NCI-H2171 (cell line): ENCODE data around the gene KRT3.

Experiments
- DNase-seq: peaks from one replicate; lab custom pipeline; 2025; lab: John Stamatoyannopoulos, UW

KRT3 gene

DNA sequence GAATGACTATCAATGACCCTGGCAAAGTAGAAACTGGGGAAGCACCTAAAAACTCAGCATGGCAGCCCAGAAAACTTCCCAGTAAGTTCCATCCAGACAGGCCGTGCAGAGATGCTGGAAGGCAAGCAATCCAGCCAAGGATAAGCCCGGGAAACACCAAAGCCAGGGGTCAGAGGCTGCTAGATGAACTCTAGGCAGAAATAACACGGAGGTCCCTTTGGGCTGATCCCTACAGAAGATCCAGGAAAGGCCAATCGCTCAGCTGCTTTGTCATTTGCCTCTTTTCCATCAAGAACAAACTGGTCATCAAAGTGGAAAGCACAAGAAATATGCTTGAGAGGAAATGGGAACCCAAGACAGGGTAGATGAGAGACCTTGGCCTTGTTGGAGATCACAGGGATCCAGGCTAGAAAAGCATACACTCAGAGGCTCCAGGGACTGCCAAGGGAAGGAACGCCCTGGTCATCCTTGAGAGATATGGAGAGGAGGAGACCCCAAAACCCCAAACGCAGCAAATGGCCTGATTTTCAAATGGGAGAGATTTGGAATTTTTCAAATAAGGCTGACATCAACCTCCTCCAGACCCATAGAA, 31.7 kb upstream of the KRT3 start:
- DNase-seq: no peak

DNA sequence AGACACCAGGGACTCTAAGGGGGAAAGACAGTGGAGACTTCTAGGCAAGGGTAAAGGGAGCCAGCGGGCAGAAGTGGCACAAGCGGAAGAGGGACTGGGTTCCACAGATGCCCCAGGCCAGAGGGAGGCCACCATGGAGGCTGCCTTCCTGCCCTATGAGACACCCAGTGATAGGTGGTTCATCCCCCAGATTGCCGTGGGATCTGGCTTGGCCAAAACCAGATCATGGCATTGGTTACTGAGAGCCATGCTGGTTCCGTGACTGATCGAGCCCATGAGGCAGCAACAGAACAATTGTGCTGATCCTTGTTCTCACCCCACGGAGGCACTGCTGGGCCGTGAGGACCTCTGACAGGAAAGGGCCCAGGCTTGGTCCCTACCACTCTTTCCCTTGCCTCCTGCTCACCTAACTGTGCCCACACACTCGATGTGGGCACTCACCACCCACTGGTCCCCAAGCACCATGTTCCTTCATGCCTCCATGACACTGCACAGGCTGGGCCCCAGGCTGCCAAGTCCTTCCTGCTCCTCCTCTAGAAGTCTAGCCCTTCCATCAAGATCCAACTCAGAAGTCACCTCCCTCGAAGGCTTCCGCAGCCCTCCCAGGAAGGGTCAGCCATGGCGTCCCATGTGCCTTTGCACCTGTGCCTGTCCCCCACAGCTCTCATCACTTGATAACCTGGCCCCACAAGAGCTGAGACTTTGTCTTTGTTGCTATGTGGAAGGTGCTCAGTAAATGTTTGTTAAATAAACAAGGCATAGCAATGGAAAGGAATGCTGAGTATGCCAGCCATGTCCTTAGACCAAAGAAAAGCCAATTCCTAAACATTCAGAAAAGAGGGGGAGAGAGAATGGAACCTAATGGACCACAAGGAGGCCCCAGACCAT, 30.9 kb upstream of the KRT3 start:
- DNase-seq: no peak

DNA sequence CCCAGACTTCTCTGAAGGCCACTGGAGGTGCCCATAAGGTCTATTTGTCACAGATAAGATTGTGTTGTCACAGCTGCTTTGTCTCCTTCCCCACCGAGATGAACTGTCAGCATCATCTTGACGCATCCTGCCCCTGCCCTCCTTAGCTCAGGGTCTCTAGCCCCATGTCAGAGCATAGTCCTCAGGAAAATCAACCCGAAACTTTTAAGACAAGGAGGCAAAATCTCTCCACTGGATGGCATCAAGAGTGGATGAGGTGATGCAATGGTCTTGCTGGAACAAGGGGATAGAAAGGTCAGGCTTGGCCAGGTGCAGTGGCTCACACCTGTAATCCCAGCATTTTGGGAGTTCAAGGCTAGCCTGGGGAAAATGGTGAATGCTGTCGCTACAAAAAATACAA, 30.0 kb upstream of the KRT3 start:
- no peak for DNase-seq

DNA sequence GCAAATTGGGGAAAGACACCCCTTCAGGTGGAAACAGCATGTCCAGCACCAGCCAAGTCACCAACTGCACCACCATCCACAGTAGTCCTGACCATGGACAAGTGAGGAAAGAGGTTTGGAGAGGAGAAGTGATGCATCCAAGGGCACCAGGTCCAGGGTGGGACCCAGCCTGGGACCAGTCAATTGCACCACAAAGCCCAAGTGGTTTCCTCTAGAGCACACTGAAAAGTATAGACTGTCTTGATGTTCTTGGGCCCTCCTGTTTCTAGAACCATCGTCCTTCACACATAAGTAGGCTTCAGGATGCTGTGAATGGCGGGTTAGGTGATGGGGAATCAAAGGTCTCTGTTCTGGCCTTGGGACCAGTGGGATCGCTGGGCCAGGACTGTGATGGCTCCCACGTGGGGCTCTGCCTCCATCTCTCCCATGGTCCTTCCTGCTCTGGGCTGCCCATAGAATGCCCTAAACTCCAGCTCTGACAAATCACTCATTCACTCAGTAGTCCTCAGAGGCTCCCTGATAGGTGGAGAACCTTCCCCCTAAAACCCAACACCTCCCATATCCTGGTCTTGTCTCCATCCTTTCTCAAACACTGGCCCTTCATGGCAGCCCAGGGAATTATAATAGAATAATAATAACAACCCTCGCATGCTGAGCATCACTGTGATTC, 29.0 kb upstream of the KRT3 start:
- no peak for DNase-seq

DNA sequence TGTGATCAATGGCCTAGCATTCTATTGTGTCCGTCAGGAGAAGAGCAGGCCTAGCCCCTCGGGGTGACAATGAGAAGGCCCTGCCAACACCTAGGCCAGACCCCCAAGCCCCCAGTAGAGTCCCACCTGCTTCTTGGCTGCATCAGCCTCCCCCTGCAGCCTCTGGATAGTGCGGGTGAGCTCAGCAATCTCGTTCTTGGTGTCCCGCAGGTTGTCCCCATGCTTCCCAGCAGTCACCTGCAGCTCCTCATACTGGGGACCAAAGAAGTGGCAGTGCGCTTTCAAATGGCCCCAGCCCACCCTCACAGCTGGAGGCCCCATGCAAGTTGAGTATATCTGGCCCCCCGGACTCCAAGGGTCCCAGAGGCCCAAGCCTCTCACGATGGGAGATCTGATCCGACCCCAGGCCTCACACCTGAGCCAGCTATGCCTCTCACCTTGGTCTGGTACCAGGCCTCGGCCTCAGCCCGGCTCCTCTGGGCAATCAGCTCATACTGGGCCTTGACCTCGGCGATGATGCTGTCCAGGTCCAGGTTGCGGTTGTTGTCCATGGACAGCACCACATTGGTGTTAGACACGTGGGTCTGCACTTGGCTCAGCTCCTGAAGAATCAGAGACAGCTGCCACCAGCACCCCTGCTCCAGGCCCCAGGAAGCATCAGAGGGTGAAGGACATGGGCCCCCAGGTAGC, 28.0 kb upstream of the KRT3 start:
- no peak for DNase-seq

DNA sequence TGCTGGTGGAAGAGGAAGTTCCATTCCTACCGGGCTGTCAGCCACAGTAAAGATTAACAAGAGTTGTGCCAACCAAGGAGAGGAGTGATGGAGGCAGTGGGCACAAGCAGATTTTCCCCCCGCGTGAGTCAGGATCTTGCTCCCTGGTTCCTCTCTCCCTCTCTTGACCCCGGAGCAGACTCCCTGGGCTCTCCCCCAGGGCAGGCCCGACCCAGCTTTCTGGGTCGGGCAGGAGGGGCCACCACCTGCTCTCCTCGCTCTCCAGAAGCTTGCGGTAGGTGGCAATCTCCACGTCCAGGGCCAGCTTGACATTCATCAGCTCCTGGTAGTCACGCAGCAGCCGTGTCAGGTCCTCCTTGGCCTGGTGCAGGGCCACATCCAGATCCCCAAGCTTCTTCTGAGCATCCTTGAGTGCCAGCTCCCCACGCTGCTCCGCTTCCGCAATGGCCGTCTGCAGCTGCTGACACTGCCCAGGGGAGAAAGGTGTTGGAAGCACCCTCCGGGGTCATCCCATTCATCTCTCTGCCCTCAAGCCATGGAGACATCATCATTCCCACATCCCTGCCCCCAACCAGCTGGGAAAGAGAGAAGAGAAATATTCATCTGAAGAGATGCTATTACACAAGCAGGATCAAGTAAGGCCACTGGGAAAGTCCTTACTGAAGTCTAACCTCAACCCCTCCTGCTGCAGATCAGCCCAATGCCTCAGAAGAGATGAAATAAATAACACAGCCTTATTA, 27.0 kb upstream of the KRT3 start:
- DNase-seq: no peak

DNA sequence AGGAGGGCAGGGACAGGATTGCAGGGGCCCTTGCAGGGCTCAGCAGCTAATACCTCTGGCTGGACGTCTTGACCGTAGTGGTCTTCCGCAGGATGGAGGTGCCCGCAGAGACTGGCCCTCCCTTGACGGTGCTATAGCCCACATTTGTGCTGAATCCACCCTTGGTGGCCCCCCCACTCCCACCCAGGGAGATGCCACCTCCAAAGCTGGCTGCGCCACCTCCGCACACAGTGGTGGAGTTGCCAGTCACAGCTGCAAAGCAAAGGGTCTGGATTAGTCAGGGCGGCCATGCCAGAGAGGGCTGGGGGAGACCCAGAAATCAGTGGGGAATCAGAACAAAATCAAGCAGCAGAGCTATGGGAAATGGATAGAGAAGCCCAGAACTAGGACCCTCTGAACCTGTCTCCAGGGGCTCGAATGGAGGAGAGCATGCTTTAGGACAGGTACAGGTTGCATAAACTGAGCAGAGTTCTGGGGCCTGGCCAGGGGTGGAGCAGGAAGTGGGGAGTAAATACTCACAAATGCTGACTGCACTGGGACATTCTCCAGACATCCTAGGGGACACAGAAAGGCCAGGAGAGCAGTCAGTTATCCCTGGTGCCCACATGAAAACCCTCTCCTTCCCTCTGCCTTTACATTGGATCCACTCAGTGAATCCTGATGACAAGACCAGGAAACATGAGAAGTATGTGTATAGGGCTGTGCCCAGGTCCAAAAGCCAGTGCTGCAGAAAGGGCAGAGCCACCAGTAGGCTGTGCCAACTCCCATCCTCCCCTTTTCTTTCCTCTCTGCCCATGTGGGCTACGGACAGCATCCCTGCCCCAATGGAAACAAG, 26.1 kb upstream of the KRT3 start:
- DNase-seq: no peak

- DNase-seq: no peak
These were observed 25.3 kb upstream of the KRT3 start for GRCh38 chr12:52821071-52821730.

GRCh38 chr12:52820521-52820920, 24.6 kb upstream of the KRT3 start:
- DNase-seq: no peak

- DNase-seq: no peak
These were observed 24.0 kb upstream of the KRT3 start for GRCh38 chr12:52819731-52820510.

GRCh38 chr12:52818887-52819420, 23.0 kb upstream of the KRT3 start:
- DNase-seq: no peak

DNA sequence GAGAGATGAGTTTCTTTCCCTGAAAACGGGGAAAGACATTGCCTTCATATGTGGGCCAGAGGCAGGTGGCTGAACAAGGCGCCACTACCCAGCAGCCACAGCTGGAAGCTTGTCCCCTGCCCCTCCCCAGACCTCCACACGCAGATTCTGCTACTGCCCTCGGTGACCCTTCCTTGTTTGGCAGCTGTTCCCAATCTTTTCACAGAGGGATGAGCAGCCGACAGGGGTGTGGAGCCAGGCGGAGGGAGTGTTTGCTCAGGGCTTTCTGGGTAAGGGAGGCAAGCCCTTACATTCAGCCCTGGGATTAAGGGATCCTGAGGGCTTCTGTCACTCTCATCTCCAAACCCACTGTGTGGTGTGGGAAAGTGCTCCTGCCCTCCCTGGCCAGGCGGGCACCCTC, 22.5 kb upstream of the KRT3 start:
- DNase-seq: no peak

DNA sequence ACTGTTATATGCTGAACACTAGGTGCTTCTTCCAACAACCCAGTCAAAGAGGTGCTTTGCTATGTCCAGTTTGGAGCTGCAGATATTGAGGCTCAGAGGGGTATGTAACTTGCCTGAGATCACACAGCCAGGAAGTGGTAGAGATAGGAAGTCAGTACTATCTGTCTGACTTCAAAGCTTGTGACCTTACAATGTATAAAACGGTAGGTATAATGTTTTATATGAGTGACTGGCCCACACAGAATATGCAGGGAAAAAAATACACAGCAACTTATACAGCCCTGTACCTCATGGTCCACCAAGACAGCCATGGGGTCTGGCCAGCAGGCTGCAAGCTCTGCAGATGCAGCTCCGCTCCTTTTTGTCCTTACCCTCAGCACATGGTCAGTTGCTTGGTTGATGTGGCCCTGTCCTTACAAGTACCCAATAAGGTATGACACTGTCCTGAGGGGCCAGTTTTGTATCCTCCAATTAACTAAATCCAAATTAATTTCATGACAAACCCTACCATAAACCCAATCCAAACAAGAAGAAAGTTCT, 21.9 kb upstream of the KRT3 start:
- no peak for DNase-seq

DNA sequence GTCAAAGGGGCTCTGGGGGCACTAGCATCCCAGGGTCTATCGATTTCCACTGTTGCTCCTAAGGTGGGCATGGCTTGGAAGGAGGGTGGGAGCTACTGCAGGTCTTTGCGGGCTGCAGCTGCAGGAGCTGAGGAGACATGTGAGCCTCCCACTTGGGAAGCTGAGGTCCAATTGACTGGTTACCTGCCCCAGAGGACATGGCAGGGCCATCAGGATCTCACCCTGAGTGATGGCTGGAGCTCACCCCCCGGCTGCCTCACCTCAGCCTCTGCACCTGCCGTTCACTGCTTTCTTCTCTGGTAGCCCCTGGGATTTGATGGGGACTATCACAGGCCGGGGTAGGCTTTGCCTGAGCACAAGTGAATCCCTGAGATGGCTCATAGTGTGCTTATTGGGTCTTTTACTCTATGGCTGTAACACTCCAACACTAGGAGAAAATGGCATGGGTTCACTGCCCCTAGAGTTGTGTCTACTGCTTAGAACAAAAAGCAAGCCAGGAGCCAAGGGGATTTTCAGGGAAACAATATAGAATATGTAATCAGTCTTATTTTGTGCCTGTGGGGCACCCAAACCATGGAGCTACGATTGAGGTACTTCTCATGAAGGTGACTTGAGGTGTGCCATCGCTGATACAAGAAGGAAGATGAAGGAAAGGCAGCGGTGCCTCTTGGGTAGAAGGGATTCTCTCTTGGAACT, 21.2 kb upstream of the KRT3 start:
- no peak for DNase-seq

DNA sequence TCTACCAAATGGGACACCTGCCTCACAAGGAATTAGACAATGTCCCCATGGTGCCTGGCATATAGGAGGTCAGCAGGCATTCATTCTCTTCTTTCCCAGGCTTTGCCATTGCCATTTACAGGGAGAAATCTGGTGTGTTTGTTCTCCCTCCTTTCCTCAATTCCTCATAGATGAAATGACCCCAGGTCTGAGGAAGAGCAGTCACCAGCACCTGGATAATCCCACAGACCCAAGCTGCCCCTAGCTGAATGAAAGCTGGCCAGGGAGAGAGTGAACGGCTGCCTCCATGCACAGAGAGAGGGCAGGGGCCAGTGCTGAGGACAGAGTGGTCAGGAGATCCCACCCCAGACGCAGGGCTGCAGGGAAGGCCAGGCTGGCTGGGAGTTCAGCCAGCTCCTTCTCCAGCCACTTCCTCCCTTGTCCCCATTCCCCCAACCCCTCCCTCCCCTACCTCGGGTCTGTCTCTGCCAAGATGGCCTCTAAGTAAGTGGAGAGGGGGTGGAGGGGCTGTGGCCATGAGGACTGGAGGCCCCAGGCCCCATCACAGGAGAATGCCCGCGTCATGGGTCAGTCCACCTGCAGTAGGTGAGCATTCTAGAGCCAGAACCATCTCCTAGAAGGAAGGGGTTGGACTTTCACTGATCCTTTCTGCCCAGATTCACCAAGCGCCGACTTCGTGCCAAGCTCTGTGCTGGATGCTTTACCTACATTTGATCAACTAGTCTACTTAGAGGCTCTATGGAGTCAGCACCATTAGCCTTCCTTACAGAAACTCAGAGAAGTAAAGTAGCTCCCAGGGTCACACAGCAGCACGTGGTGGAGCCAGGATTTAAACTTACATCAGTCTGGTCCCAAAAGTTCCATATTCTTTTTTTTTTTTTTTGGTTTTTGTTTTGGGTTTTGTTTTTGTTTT, 20.0 kb upstream of the KRT3 start:
- DNase-seq: no peak

- no peak for DNase-seq
These were observed 19.2 kb upstream of the KRT3 start for GRCh38 chr12:52815161-52815560.

GRCh38 chr12:52814710-52815155, 18.8 kb upstream of the KRT3 start:
- no peak for DNase-seq
